Prostate gland (tissue), 2 donors: ENCODE measurements around the gene SIPA1L3.

Experiments
- CTCF ChIP-seq, 4 experiments: fragments of 200-600 bp in 2 of 4; fragments of 450-650 bp in 2 of 4; sonication (generic) in 2 of 4; IDR thresholded peaks; 1 replicate in 3 of 4; 2 replicates in 1 of 4; pipeline ENCODE4 v1.5.1; 2016 to 2019; ENCODE audit warnings: antibody characterized with exemption in 4 of 4, mild to moderate bottlenecking in 2 of 4, moderate library complexity in 2 of 4
- POLR2A ChIP-seq: fragments of 450-650 bp; IDR thresholded peaks from one replicate; pipeline ENCODE4 v1.6.1; 2016; ENCODE audit warnings: antibody characterized with exemption, mild to moderate bottlenecking
- POLR2AphosphoS5 ChIP-seq: sonication (generic); formaldehyde crosslinking; IDR thresholded peaks from one replicate; pipeline ENCODE4 v1.6.1; 2017; ENCODE audit warnings: antibody characterized with exemption

GRCh38 chr19:38185562-38185961, 278.6 kb downstream of the SIPA1L3 start:
- no peak for TF ChIP-seq CTCF (IDR thresholded peaks at IDR 0.05)
- TF ChIP-seq POLR2A, result no peak
- no peak for TF ChIP-seq POLR2AphosphoS5
